GM18870 (cell line): ENCODE results near the gene C3AR1.

Experiments
- ATAC-seq: cut with Tn5 transposase; IDR thresholded peaks from one replicate; pipeline ENCODE4 v1.9.1; 2021; ENCODE audit warnings: moderate library complexity; ENCODE audit not compliant: unreplicated experiment

C3AR1 gene

DNA sequence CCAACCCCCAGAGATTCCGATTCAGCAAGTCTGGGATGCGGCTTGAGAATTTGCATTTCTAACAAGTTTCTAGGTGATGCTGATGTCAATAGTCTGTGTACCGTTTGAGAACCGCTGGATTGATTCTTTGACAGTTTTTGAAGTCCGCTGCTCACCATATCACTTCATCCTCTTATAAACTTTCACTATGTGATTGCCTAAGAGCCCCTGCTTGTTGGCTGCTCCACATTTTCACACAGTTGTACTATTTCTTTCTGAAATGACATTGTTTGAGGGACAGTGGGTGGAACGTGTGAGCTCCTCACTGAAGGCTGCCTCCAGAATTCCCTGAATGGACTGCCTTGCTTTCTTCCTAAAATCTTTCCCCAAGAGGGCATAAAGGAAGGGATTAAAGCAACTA, 7.7 kb downstream of the C3AR1 start:
- no peak for ATAC-seq

DNA sequence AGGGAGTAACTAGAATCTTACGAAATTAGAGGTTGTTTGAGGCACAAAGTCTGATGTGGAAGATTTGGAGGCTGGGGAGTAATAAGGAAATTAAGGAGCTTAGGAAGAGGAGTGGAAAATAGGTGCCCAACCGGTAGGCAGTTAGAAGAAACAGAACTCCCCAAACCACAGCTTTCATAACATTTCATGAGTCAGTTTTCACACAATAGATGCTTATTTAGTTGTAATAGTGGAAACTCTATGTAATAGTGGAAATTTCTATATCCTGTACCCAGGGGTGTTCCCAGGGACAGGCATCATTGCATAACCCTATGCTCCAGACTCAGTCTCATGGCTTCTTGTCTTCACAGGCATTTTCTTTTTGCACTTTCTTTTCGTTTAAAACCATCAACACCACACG, 8.3 kb downstream of the C3AR1 start:
- ATAC-seq: no peak

DNA sequence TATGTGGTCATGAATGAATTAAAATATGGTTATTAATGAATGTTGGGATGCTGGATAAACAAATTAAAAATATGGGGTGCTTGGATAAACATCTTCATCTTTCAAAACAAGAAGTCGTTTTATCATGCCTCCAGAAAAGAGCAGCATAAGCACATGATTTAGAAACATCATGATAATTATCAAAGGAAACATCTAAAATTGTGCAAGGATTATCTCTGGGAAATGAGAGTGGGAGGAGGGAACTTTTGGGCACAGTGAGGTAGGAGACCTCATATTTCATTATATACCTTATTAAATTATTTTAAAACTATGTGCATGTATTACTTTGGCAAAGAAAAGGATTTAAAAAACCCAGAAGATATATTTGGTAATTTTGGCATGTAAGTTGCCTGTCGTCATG, 8.9 kb downstream of the C3AR1 start:
- no peak for ATAC-seq

DNA sequence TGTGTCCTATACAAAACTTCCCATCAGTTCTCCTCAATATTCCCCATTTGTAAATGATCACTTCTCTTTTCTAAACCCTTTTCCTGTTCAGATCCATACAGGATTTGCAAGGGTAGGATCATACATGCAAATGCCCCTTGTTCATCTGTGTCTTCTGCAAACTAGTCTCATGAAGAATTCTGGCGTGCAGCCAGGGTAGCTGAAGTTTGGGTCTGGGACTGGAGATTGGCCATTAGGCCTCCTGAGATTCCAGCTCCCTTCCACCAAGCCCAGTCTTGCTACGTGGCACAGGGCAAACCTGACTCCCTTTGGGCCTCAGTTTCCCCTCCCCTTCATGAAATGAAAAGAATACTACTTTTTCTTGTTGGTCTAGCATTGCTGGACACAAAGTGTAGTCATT, 11.3 kb downstream of the C3AR1 start:
- ATAC-seq: no peak

DNA sequence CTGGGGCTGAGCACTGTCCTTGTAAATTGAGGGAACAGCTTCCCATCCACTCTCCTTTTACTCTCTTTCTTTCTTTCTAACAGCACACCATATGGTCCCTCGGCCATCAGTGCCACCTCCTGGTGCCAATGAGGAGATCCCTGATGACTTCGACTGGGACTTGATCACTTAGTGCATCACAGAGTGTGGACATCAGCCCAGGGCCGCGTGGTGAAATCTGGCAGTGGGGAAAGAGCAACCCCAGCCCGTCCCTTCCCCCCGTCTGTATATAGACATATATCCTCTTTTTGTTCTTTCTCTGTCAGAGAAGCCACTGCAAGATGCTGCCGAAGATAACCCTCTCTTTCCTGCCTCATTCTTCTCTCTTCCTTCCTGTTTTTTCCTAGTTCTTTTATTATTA, 13.5 kb downstream of the C3AR1 start:
- no peak for ATAC-seq

DNA sequence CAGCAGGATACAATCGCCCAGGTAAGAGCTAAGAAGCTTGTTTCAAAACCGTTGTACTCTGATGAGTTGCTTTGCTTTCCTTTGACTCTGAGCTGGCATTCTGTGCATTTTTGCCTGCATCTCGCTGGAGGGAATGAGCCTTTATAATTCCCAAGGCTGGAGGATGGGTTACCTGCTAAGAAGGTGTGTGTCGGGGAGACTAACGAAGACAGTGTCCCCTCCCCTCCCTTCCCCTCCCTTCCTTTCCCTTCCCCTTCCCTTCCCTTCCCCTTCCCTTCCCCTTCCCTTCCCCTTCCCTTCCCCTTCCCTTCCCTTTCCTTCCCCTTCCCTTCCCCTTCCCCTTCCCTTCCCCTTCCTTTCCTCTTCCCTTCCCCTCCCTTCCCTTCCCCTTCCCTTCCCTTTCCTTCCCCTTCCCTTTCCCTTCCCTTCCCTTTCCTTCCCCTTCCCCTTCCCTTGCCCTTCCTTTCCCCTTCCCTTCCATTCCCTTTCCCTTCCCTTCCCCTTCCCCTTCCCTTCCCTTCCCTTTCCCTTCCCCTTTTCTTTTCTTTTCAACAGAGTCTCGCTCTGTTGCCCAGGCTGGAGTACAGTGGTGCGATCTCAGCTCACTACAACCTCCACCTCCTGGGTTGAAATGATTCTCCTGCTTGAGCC, 15.4 kb downstream of the C3AR1 start:
- ATAC-seq: no peak

DNA sequence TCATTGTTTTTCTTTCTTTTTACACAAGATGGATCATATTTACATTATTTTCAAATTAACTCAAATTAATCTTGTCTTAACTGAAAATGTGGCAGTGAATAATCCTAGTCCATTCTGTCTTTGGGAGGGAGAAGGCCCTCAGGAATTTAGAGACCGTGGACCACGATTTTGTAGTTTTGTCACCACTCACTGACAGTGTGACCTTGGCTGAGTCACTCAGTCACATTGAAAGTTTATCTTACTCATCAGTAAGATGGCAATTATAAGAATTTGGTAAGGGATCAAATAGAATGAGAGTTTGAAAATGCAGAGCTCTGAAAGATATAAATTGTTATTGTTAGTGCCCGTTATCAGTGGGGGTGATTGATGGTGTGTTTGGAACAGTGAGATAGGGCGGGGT, 17.3 kb downstream of the C3AR1 start:
- no peak for ATAC-seq

DNA sequence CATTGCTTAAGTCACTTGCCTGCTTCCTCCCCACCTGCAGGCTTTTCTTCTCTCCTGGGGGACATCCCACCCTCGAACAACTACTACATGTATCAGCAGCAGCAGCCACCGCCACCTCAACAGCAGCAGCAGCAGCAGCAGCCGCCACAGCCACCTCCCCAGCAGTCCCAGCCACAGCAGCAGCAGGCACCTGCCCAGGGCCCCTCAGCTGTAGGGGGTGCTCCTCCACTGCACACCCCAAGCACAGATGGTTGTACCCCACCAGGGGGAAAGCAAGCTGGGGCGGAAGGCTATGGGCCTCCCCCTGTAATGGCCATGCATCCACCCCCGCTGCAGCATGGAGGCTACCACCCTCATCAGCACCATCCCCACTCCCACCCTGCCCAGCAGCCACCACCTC, 18.3 kb downstream of the C3AR1 start:
- no peak for ATAC-seq

DNA sequence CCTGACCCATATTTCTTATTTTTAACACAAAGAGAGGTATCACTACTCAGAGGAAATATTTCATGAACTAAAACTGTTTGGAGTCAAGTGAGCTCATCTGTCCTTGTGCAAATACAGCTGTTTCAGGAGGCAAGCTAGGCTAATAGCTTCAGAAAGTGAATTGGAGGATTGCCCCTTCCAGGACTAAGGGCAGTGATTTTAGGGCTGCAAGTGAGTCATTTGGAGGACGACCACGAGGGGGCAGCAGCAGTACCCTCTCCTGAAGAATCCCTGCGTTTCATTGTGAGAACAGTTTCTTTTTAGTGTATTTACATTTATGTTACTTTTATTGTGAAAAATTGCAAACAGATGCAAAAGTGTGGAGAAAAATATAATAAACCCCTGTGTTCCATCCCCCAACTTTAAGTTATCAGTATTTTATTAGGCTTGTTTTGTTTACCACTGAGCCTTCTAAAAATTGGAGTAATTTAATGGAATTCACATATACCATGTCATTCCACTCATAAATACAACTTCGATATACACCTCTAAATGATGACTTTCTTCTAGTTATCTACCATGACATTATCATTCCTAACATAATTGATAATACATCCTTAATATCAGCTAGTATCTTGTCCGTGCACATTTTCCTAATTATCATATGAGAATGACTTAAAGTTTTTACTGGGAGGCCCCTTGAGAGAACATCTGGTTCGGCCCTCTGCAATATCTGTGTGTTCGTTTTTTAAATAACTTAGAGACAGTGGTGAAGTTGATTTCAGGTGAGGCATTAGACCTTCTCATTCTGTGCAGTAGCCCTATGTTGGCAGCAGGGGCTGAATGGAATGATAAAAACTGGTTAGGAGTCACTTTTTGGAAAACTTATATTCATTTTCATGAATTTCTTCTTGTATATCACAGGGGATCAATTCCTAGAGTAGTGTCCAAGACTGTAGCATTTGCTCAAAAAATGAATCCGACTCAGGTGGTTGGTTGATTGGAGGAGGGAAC, 19.9 kb downstream of the C3AR1 start:
- no peak for ATAC-seq

DNA sequence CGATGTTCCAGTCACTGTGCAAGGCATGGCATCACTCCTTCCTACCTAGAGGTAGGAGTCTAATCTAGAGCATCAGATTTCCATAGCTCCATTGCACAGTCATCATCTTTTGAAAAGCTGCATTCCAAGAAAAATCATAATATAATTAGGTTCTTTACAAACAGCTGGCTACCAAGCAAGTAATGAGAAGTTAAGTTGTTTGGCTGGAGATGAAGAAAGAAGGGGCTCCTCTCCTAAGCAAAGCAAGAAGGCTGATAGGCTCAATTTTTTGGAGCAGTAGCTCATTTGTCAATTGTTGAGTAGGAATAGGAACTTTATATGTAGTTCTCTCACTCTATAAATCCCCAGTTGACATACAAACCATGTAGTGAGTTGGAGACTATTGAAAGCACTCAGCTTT, 25.4 kb downstream of the C3AR1 start:
- ATAC-seq: no peak

DNA sequence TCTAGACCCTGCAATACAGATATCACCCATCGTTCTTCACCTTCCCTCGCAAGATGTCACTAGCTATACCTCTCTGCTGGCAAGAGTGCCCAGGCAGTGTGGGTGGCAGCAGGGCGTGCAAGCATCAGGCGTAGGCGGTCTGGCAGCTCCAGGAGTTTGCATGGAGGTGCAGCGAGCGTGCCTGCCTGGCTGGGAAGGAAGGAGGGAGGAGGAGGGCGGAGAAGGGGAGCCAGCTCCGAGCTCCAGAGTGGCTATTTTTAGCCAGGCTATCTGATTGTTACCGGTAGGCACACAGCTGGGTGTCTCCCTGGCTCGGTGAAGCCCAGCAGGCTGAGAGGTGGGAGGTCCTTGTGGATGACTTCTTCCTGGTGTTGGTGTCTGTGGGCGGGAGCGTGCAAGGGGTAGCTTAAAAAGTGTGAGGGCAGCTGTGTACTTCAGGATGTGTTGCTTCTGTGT, 27.5 kb downstream of the C3AR1 start:
- ATAC-seq: no peak

DNA sequence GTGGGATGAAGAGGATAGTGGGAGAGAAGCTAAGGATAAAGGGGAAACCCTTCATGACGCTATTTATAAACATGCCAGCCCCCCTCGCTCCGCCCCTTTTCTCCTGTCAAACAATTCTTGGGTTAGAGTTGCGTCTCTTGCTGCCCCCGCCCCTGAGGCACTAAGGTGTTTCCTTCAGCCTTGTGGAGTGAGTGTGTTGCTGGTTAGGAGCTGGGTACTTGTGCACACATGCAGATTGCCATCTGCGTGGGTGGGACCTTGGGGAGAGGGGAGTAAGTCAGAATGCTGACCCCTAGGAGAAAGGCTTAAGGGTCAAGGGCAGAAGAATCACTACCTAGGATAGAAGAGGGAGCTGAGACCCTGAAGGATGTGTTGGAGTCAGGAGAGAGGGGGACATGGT, 28.2 kb downstream of the C3AR1 start:
- no peak for ATAC-seq

DNA sequence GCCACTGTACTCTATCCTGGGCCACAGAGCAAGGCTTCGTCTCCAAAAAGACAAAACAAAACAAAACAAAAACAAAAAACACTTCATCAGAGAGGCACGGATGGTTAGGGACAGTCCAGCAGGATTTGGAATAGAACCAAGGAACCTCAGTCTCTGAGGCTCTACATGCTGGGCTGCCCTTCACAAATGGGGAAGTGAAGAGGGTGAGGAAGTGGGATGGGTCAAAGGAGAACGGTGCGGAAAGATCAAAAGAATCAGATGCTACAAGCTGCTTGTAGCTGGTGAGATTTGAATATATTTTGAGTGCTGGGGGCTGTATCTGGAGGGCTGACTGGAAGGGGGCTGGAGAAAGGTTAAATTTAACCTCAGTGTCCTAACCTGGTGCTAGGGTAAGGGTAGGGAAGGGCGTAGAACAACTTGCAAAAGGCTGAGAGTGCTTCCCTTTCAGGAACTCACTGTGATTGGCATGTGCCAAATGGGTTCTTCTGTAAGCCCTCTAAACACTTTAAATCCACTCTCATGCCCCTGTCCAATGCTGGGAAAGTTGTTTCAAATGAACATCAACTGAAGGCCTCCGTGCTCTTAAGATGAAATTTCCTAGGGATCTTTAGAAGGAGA, 29.0 kb downstream of the C3AR1 start:
- no peak for ATAC-seq

DNA sequence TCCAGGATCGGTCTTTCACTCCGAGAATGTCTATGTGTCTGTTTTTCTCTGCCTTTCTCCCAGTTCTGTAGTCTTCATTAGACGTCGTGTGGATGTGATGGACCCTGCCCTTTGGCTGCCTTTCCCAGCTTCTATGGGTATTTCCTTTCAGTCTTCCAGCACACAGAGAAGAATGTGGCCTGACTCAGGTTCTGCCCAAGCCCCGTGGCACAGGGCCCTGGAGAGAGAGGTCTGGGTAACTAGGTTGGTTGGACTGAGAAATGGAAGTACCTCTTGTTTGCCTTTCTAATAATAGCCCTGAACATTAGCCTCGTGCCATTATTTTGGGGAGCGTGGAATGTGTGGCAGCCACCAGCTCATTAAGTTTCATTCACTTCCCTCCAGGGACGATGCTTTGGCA, 29.8 kb downstream of the C3AR1 start:
- no peak for ATAC-seq

DNA sequence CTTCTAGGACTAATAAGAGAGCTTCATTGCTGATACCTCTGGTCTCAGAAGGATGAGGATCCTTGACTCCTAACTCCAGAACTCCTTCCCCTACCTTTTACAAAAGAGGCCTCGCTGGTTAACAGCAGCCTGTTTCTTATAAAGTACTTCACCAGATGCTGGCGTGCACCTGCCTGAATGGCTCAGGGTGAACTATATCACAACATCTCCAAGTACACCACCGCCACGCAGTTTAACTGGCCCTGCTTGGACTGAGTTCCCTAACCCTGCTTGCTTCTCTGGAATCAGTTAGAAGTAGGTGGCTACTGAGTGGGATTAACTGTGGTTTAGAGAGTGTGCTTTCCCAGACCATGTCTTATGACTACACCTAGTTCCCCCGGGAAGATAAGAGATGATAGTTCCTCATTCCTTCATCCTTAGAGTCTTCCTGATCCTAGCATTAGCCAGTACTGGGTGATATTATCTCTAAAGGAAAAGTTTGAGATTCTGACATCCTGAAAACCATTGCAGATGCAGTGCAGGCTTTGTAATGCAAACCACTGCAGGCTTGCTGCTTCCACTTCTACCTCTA, 30.6 kb downstream of the C3AR1 start:
- no peak for ATAC-seq

DNA sequence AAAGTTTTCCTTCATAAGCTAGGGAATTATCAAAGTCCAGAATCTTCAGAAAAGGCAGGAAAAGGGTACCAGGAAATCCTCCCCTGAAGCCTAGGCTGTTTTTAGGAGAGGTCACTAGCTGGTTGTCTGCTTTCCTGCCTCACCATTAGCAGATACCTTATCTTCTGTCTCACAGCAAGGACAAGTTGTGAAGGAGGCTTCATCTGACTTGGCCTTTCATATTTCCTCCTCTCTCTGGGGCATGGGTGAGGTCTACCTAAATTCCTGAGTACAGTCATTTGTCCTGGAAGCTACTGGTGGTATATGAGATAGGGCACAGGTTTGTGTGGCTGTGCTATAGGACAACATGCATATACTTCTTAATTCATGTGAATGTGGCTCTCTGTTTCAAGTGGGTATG, 31.4 kb downstream of the C3AR1 start:
- ATAC-seq: no peak

DNA sequence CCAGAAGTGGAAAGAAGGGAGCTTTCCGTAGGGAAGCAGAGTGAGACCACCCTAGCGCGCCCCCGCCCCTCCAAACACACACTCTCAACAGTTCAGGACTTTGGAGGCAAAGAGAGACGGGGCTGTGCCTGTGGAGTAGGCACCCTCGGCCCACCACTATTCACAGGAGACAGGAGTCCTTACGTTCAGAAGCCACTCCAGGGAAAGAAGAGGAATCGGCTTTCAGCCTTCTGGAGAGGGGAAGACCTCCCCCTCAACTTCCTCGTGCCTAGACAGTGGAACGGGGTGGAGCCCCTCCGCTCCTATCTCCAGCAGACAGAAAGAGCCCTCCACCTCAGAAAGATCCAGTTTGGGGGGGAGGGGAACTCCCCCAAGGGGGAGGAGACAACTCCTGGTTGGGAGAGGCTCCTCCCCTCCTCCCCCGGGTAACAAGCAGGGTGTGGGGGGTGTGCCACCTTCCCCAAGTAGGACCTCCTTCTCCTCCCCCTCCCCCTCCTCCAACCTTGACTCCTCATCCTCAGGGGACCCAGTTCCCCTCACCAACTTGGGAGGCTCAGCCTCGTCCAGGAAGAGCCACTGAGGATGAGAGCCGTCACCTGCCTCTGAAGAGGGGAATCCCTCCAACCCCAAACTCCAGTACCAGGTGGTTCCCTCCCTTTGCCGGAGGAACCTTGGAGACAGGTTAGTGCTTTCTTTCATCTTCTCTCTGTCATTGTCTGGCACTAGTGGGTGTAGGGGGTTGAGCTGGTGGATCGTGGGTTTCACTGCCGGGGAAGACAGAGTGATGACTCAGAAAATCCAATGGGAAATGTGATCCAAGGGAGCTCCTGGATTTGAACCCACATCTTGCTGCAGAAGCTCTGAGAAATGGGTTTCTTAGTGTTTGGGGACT, 32.8 kb downstream of the C3AR1 start:
- peak; percentile 21 for ATAC-seq

DNA sequence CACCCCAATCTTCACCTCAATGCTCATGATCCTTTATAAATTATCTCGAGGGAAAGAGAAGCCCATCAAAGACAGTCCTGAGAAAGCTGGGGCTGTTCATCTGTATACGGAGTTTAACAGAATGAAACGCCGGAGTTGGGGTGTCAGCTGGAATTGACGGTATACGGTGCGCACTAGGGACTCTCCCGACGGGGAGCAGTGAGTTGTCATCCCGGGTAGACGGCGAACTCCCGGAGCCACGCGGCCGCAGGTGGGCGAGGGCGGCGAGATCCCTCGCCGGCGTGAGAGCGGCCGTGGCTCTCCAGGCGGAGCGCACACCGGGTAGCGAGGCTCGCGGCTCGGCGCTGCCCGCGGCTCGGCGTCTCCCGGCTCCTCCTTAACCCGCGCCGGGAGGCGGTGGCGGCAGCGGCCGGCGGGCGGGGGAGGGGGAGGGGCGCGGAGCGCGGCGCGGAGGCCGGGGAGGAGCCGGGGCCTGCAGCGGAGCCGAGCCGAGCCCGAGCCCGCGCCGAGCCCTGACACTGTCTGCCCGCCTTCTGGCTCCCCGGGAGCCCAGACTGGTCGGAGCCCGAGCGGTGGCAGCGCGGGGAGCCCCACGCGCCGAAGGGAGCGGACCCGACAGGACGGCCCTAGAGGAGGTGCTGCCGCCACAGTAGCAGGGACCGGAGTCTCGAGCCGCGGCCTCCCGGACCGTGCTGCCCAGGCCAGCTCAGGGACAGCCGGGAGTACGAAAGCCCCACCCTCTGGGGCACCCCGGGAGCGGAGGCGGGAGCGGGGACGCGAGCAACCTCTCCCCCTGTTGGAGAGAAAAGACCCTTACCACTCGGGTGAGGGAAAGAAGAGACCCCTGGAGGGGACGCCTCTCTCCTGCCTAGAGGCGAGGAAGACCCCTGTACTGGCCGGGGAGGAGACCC, 33.7 kb downstream of the C3AR1 start, which contains the start of gene FOXJ2:
TSS of gene FOXJ2 (plus strand) at position 475 of the 911 bp plus-strand sequence. CDS start 7,117 bp downstream, outside the sequence.
- ATAC-seq: peak; percentile 36

DNA sequence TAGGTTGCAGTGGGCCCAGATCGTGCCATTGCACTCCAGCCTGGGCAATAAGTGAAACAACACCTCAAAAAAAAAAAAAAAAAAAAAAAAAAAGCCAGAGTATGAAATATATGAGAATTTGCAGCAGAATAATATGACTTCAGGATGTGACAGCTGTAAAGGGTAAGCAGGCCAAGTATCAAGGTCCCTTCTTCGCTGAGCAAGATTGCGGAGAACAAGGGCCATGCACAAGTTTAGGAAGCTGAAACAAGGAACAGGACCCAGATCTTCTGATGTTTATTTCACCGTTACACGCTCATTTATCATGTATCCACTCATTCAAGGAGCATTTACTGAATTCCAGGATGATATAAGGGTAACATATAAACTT, 34.3 kb downstream of the C3AR1 start:
- ATAC-seq: no peak
